Ishikawa (cell line): ENCODE measurements around the gene CREB3L2.

Experiments
- CEBPB ChIP-seq: IDR thresholded peaks from 2 replicates; pipeline ENCODE4 v1.6.1; 2012
- CREB1 ChIP-seq: IDR thresholded peaks from 2 replicates; pipeline ENCODE4 v1.6.1; 2012; ENCODE audit warnings: low read depth
- EGR1 ChIP-seq: IDR thresholded peaks from 2 replicates; pipeline ENCODE4 v1.6.1; 2012
- EP300 ChIP-seq: IDR thresholded peaks from 2 replicates; pipeline ENCODE4 v1.6.1; 2012; ENCODE audit warnings: borderline replicate concordance
- FOXM1 ChIP-seq: IDR thresholded peaks from 2 replicates; pipeline ENCODE4 v1.6.1; 2012; ENCODE audit warnings: low read depth, borderline replicate concordance
- NFIC ChIP-seq: IDR thresholded peaks from 2 replicates; pipeline ENCODE4 v1.6.1; 2012
- RAD21 ChIP-seq: IDR thresholded peaks from 2 replicates; pipeline ENCODE4 v1.6.1; 2012; ENCODE audit warnings: low read depth
- REST ChIP-seq: IDR thresholded peaks from 2 replicates; pipeline ENCODE4 v1.6.1; 2012; ENCODE audit warnings: low read depth, mild to moderate bottlenecking
- TAF1 ChIP-seq: IDR thresholded peaks from 2 replicates; pipeline ENCODE4 v1.6.1; 2012; ENCODE audit warnings: low read depth, mild to moderate bottlenecking
- TCF12 ChIP-seq: IDR thresholded peaks from 2 replicates; pipeline ENCODE4 v1.6.1; 2012; ENCODE audit warnings: low read depth
- TEAD4 ChIP-seq: IDR thresholded peaks from 2 replicates; pipeline ENCODE4 v1.6.1; 2012
- YY1 ChIP-seq: IDR thresholded peaks from 2 replicates; pipeline ENCODE4 v1.6.1; 2012; ENCODE audit warnings: low read depth
- ZBTB7A ChIP-seq: IDR thresholded peaks from 2 replicates; pipeline ENCODE4 v1.6.1; 2012; ENCODE audit warnings: low read depth
- TF ChIP-seq, protein P1 (sequence below): IDR thresholded peaks from 2 replicates; pipeline ENCODE4 v1.6.1; 2012
- TF ChIP-seq, protein P2 (sequence below): IDR thresholded peaks from 2 replicates; pipeline ENCODE4 v1.6.1; 2012

CREB3L2 gene

DNA sequence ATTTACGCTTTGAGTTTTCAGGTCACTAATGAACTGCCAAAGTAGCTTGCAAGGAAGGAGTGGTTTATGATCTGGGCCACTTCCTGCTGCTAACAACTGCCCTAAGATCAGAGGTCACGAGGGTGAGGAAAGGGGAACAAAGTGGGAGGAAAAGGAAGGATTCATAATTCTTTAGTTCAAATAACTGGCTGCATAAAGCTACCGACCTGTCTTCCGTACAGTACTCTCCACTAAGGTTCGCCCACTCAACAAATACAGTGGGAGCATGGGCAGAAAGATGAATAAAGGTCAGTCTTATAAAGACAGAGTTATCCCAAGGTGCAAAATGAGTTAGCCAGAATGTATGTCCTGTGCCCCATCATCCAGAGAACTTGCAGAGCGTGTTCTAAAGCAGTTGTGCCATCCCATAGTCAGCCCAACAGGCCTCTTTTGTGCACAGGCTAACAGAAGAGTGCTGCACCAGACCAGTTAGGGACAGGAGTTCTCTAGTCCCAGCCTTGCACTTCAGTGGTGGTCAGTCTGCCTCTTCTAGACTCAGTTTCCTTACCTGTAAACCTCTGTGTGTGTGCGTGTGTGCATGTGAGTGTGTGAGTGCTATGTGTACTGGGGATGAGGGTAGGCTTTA, 65.9 kb downstream of the CREB3L2 start:
- no peak for TF ChIP-seq ZBTB7A
- no peak for TF ChIP-seq FOXM1
- no peak for TF ChIP-seq EGR1
- TF ChIP-seq CEBPB = no peak
- TF ChIP-seq, protein P1, sequence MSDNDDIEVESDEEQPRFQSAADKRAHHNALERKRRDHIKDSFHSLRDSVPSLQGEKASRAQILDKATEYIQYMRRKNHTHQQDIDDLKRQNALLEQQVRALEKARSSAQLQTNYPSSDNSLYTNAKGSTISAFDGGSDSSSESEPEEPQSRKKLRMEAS = no peak
- no peak for TF ChIP-seq REST
- TF ChIP-seq TEAD4 = no peak
- no peak for TF ChIP-seq RAD21
- no peak for TF ChIP-seq TCF12
- TF ChIP-seq YY1 = no peak
- no peak for TF ChIP-seq NFIC
- TF ChIP-seq, protein P2, sequence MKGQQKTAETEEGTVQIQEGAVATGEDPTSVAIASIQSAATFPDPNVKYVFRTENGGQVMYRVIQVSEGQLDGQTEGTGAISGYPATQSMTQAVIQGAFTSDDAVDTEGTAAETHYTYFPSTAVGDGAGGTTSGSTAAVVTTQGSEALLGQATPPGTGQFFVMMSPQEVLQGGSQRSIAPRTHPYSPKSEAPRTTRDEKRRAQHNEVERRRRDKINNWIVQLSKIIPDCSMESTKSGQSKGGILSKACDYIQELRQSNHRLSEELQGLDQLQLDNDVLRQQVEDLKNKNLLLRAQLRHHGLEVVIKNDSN = no peak
- no peak for TF ChIP-seq EP300
- no peak for TF ChIP-seq TAF1
- no peak for TF ChIP-seq CREB1

DNA sequence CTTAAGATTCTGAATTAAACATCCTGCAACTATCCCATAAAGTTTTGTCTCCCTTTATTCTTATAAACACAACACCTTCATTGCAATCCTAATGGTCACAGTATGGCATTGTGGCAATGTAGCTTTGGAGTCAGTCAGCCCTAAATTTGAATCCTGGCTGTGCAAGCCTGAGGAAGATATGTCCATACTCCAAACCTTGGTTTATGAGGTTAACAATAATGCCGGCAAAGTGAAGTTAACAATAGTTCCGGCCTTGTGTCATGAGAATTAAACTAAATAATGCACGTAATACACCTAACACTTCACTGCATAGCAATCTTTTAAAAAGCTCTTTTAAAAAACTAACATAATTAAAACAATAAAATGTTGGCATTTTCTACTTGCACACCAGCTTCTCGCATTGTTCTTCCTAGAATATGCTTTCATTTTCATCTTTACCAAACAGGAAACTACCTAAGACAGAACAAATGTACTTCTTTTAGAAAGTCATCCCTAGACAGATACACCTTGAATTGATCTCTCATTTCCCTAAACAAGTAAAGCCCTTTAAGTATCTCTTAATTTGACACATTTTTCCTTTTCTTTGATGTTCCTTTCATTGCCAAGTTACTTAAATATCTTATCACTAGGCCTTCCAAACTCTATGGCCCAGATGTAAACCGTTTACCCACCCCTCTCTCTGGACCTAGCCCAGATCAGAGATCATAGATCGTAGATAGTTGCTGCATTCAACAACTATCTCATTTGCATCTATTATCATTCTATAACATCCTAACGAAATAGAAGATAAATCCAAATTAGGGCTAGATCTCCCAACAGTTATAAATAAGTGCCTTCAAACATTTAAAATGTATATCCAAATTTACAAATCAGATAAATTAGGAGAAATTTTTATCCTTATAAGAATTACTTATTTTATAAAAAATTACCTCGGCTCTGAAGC, 66.7 kb downstream of the CREB3L2 start:
- no peak for TF ChIP-seq EGR1
- TF ChIP-seq TAF1 = no peak
- no peak for TF ChIP-seq CEBPB
- no peak for TF ChIP-seq CREB1
- TF ChIP-seq, protein P1 = no peak
- TF ChIP-seq FOXM1 = no peak
- no peak for TF ChIP-seq TCF12
- no peak for TF ChIP-seq EP300
- TF ChIP-seq, protein P2 = no peak
- no peak for TF ChIP-seq ZBTB7A
- TF ChIP-seq YY1 = no peak
- no peak for TF ChIP-seq NFIC

DNA sequence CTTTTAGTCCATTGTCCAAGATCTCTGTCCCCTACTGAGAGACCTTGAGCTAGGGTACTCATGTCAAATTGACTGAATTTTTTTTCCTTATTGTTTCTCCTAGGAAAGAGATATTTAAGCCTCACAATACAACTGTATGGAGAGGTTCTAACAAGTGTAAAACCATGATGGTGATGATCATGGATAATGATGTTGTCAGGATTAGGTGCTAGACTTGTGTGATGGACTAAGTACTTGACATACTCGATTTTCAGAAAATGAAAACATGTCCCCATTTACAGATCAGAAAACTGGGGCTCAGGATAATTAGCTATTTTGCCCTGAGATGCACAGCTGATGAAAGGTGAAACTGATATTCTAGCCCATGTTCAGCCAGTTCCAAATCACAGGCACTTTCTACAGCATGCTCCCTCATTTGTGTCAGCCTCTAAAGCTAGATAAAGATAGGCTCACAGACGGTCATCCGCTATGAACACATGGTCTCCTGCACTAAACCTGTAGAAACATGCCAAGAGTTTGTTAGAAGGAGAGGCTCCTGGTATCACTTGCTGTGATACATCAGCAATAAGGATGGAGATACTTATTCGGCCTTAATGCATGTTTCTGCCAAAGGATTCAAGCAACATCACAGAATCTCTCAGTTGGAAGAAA, 67.6 kb downstream of the CREB3L2 start:
- TF ChIP-seq NFIC (no peak), CREB1 (no peak), YY1 (no peak), EP300 (no peak), ZBTB7A (no peak), REST (no peak), RAD21 (no peak), TCF12 (no peak), TAF1 (no peak), EGR1 (no peak), FOXM1 (no peak), CEBPB (no peak)
- TF ChIP-seq, protein P1 = no peak
- TF ChIP-seq, protein P2 = no peak

- TF ChIP-seq EP300 = no peak
- TF ChIP-seq FOXM1 = no peak
- TF ChIP-seq TCF12 = no peak
- TF ChIP-seq CREB1 = no peak
- no peak for TF ChIP-seq REST
- no peak for TF ChIP-seq NFIC
Observed at GRCh38 chr7:137933270-137934017, 68.4 kb downstream of the CREB3L2 start.
